GM21576 (cell line): ENCODE results near the gene ADRA2A.

Source experiments
- ATAC-seq: cut with Tn5 transposase; IDR thresholded peaks from one replicate; pipeline ENCODE4 v1.9.1; 2021; ENCODE audit warnings: mild to moderate bottlenecking, moderate library complexity; ENCODE audit not compliant: unreplicated experiment

The ADRA2A gene

DNA sequence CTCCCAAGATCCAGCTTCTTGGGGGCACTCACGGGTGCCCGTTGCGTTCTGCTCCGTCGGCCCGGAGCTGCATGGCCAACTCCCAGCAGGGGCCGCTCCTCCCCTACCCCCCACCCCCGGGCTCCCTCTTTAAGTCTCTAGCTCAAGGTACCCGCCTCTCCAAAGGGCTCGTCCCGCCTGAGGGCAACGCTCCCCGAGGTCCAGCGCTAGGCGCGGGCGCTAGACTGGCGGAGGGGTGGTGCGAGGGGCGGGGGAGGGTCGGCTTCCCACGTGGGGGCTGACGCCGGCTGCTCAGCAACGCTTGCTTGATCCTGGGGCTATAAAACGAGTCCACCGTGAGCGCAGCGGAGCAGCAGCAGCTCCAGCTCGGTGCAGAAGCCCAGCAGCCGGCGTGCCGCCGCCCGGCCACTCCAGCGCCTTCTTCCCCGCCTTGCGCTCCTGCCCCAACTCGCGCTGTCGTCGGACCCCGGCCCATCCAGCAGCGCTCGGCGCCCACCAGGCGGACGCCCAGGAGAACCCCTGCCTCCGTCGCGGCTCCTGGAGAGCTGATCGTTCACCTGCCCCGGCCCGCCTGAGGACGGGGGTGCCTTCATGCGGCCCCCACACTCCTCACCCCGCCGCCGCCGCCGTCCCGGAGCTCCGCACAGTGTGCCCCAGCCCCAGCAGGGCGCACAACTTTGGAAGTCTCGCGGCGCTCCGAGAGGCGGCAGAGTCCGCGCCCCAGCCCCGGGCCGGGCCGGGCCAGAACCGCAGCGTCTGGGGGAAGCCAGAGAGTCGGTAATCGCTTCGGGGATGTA, at the start of gene ADRA2A:
ADRA2A (plus strand) TSS at position 348 of the 797 bp plus-strand sequence. CDS start 968 bp downstream, outside the sequence.
- peak; percentile 30 for ATAC-seq

DNA sequence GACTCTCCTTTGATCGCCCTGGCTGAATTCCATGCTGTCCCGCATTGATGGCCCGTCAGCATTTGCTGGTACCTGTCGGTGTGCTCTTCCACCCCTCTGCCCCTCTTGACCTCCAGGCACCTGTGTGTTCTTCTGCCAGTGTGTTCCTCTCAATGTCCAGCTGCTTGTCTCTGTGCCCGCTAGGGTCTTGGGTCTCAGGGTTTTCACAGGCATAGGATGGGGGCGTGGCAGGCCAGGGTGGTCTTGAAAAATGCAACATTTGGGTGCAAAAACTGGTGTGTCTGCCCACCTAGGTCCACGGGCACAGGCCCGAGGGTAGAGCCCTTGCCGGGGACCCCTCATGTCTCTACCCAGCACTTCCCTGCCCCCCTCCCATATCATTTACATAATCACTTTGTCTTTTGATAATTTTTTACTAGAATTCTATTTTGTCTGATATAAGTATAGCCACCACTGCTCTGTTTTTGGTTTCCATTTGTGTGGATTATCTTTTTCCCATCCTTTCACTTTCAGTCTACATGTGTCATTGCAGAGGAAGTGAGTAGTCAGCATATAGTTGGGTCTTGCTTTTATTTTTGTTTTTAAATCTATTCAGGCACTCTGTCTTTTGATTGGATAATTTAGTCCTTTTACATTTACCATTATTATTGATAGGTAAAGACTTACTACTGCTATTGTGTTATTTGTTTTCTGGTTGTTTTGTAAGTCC, 46.6 kb upstream of the ADRA2A start:
- ATAC-seq: no peak

DNA sequence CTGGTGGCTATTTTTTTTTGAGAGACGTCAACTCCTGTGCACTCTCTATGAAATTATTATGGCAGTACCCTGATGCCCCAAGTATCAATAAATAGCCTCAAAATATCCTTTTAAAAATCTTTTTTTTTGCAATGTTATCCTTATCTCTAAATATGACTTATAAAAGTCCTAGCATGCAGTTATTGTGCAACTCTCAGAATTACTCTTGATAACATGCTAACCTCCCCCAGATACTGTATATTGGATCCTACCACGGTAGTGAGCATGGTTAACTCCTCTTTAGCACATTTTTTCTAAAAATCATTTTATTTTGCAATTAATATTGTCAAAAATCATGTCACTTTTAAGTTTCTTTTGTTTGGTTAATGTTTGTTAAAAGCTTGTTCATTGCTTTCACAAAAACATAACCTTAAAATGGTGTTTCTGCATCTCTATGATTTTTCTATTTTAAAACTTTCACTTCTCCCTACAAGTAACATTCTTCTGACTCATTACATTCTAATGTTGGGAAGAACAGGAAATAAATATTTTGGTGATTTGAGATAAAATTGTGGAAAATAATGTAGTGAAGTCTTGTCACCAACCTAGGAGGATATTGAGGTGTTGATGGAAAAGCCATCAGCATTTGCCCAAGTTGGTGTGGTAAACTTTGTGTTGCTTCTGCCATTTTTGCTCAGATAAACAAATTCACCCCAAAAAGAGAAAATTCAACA, 42.1 kb upstream of the ADRA2A start:
- ATAC-seq: no peak

DNA sequence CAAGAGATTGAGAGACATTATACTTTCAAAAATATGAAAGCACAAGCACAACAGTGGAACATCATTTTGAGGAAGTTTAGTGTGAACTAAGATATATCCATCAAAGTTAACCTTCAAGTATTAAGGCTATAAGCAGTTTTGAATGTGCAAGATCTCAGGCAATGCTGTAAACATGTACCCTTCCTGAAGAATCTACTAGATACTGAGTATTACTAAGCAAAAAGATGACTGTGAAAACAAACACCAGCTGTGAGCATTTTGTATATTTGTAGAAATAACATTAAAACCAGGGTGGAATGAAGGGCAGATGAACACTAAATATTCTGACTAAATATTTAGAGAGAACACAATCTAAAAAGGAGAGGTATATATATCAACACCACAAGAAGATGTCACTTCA, 41.3 kb upstream of the ADRA2A start:
- no peak for ATAC-seq

DNA sequence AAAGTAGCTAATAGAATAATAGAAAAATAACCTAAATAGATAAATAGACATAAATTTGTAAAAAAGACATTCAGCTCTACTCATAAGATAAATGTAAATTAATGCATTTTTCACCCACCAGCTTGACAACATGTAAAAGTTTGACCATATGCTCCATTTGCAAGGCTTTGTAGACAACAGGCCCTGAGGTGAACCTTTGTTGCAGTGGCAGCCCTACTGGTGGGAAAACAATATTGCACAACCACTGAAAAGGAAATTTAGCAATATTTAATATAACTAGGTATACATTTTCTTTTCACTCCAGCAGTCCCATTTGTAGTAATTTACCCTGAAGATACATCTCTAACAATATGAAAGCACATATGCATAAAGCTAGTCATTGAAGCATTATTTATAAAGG, 39.0 kb upstream of the ADRA2A start:
- no peak for ATAC-seq

DNA sequence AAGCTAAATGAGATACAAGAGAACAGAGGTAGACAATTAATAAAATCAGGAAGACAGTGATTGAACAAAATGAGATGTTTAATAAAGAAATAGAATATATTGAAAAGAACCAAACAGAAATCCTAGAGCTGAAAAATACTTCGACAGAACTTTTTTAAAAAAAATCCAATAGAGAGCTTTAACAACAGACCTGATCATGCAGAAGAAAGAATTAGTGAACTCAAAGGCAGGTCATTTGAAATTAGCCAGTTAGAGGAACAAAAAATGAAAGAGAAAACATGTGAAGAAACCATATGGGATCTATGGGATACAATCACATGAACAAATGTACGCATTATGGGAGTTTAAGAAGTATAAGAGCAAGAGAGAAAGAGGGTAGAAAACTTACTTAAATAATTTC, 37.3 kb upstream of the ADRA2A start:
- no peak for ATAC-seq

DNA sequence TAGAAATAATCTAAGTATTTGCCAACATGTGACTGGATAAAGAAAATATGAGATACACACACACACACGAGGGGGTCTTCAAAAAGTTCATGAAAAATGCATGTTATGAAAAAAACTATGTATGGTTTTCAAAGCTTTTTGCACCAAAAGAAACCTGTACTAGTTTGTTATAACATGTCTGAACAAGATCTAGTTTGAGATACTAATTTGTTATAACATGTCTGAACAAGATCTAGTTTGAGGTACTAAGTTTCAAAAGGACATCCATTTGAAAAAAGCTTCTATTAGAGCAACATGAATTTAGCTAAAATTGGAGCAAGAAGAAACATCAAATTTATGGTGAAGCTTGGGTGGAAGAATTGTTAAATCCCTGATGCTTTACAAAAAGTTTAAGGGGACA, 19.8 kb upstream of the ADRA2A start:
- ATAC-seq: no peak

DNA sequence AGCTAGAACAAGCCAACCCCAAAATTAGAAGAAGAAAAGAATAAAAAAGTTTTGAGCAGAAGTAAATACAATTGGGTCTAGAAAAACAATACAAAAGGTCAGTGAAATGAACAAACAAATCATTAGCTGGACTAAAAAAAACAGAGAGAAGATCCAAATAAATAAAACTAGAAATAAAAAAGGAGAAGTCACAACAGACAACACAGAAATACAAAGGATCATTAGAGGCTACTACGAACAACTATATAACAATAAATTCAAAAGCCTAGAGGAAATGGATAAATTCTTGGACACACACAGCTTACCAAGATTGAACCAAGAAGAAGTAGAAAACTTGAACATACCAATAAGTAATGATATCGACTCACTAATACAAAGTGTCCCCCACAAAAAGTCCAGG, 13.4 kb upstream of the ADRA2A start:
- no peak for ATAC-seq

DNA sequence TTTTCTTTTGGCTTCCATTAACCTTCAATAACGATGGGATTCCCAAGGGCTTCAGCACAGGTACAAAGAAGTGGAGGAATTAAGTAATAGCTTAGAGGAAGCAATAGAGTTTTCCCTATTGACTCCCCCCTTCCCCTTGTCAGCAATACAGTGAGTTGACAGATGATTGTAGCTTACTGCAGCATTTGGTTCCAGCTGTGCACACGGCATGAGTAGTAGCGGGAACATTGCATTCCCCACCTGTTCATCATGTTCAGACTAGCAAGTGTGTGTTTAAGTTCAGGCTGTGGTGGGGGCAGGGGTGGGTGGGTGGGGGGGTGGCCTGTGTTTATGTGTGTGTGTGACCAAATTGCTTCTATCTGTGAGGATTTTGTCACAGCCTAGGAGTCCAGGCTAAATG, 4.6 kb upstream of the ADRA2A start:
- no peak for ATAC-seq

DNA sequence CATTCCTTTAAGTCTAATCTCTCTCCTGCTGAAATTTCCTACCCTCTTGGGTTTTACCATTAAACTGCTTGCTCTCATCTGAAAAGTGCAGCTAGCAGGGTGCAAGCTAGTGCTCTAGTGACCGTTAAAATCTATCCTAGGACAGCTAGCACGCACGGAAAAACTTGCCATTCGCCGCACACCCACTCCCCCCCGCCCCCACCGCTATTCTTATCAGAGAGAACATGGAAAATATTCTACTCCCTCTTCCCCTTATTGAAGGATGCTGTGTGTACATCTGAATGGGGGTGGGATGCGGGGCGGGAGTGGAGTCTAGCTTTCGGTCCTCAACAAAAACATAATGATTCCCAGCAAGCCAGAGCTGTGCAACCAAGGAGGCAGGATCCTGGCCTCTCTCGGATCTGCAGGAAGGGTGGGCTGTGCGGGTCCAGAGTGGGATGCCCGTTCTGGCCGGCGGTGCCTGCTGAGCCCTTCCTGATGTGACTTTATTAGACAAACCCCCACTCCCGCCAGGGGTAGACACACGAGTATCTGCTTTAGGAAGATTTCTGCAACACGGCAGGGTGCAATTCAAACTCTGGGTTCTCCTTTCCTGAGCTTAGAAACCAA, 1.1 kb upstream of the ADRA2A start:
- no peak for ATAC-seq

DNA sequence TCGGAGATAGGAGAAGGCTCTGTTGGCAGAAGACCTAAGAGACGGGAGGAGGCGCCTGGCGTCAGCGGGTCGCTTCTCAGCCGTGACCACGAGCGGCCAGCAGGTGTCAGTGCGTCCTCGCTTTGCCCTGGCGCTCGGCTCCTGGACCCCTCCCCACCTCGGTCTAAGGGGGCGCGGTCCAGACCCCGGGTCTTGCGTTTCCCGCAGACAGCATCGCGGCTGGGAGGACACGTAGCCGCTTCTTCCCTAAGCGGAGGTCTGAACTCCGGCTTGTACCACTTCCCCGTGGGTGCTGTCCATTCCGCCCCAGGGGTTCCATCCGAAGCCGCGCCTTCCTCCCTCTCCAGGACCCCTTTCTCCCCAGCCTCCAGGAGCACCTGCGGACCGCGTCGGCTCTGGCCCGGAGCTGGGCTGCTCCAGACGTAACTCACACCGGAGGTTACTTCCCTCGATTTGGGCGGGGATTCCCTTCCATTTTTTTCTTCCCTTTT, 593 bp upstream of the ADRA2A start:
- ATAC-seq: peak; percentile 76

DNA sequence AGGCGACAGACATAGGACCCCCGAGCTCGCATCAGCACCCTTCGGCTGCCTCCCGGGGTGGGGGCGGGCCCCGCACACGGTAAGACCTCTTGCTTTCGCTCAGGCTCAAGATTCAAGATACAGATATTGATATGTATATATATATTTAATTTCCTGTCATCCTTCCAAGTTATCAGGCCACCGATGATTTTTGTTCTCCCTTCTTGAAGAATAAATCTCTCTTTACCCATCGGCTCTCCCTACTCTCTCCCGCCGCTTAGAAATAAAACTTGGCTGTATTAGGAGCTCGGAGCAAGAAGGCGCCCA, 603 bp downstream of the ADRA2A start:
- ATAC-seq: no peak

DNA sequence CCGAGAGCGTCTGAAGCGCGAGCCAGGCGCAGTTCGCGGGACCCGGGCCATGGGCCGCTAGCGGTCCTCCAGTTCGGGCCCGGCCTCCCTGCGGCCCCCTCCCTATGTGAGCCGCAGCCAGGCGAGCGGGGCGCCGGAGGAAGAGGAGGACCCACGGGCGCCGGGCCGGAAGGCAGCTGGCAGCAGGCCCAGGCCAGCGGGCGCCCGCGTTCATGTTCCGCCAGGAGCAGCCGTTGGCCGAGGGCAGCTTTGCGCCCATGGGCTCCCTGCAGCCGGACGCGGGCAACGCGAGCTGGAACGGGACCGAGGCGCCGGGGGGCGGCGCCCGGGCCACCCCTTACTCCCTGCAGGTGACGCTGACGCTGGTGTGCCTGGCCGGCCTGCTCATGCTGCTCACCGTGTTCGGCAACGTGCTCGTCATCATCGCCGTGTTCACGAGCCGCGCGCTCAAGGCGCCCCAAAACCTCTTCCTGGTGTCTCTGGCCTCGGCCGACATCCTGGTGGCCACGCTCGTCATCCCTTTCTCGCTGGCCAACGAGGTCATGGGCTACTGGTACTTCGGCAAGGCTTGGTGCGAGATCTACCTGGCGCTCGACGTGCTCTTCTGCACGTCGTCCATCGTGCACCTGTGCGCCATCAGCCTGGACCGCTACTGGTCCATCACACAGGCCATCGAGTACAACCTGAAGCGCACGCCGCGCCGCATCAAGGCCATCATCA, 1.1 kb downstream of the ADRA2A start:
- no peak for ATAC-seq

DNA sequence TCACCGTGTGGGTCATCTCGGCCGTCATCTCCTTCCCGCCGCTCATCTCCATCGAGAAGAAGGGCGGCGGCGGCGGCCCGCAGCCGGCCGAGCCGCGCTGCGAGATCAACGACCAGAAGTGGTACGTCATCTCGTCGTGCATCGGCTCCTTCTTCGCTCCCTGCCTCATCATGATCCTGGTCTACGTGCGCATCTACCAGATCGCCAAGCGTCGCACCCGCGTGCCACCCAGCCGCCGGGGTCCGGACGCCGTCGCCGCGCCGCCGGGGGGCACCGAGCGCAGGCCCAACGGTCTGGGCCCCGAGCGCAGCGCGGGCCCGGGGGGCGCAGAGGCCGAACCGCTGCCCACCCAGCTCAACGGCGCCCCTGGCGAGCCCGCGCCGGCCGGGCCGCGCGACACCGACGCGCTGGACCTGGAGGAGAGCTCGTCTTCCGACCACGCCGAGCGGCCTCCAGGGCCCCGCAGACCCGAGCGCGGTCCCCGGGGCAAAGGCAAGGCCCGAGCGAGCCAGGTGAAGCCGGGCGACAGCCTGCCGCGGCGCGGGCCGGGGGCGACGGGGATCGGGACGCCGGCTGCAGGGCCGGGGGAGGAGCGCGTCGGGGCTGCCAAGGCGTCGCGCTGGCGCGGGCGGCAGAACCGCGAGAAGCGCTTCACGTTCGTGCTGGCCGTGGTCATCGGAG, 1.8 kb downstream of the ADRA2A start:
- ATAC-seq: no peak

DNA sequence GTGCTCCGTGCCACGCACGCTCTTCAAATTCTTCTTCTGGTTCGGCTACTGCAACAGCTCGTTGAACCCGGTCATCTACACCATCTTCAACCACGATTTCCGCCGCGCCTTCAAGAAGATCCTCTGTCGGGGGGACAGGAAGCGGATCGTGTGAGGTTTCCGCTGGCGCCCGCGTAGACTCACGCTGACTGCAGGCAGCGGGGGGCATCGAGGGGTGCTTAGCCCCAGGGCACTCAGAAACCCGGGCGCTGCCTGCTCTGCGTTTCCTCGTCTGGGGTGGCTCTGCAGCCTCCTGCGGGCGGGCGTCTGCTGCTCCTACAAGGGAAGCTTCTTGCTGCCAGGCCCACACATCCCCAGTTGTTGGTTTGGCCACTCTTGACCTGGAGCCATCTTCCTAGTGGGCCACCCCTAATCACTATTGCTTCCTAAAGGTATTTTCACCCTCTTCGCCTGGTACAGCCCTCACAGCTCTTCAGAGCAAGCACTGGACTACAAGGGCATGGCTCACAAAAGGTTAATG, 2.5 kb downstream of the ADRA2A start:
- no peak for ATAC-seq

DNA sequence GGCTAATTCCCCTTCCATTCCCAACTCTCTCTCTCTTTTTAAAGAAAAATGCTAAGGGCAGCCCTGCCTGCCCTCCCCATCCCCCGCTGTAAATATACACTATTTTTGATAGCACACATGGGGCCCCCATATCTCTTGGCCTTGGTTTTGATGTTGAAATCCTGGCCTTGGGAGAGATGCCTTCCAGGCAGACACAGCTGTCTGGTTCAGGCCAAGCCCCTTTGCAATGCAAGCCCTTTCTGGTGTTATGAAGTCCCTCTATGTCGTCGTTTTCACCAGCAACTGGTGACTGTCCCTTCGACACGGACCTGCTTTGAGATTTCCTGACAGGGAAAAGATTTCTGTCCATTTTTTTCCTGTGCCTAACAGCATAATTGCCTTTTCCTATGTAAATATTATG, 3.0 kb downstream of the ADRA2A start:
- no peak for ATAC-seq

DNA sequence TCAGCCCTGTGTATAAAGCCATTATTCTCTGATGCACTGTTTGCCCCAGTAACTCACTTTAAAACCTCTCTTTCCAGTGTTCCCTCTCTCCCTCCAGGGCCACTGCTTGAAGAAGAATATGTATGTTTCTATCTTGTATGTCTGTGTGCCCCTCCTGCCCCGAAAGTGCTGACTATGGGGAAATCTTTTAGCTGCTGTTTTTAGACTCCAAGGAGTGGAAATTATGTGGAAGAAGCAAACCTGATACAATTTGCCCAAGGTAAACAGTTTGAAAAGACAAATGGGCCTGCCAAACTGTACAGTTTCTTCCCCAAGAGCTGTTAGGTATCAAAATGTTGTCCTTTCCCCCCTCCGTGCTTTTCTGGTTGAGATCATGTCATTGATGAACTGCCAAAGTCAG, 3.4 kb downstream of the ADRA2A start:
- no peak for ATAC-seq

DNA sequence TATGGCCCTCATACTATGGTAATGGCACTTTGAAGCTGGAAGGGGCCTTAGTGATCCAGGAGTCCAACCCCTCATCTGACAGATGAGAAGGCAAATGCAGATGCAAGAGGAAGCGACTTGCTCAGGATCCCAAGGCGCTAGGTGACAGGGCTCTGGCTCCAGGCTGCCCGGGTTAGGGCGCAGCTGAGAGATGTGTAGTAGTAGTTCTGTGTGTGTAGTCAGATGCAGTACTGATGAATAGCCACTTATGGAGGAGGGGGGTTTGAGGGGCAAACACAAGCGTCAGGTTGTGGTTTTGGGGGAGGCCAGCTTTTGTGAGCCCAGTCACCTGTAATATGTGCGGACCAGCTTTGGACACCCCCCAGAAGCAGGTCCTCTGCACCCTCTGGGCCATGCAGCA, 4.8 kb downstream of the ADRA2A start:
- ATAC-seq: no peak

DNA sequence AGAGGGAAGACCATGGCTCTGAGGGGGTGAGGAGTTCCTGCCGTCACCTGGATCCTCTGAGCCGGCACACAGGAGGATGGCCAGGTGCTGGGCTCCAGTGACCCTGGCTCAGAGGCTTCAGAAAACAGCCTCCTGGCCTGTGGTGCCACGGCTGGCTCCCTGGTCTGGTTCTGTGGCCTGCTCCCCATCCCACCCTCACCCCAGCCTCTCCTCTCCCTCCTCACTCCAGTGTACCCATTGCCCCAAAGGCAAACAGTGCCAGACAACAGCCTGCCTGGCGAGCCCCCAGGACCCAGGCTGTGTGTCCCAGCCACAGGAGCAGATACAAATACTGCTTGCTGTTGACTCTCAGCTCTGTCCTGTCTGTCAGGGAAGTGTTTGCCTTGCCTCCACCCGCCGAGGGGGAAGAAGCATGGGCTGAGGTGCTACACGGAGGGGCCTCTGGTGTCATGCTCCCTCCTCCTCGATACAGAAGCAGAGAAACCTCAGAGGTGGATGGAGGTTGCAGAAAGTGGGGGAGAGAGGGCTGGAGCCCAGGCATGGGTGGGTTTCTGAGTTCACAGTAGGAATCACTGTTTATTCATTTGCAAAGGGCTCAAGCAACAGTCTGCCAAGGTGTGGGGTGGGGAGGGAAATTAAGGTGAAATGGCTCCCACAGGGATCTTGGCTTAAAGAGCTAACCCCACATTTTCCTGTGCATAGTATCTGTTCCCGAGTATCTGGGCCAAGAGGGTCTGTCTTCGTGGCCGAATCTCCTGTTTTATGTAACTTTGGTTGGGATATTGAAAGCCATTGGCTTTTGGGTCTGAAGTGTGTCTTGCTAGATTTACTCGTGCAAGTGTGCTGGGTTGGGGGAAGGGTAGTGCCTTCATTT, 5.5 kb downstream of the ADRA2A start:
- no peak for ATAC-seq
